Erythroblast (primary cell): ENCODE data around the gene AP2A1.

Source experiments
- GATA1 ChIP-seq: IDR thresholded peaks from 2 replicates; pipeline ENCODE4 v1.6.1; 2011; ENCODE audit warnings: low read depth, mild to moderate bottlenecking, control low read depth, low read length, moderate library complexity
- POLR2A ChIP-seq: IDR thresholded peaks from 2 replicates; pipeline ENCODE4 v1.6.1; 2011; ENCODE audit warnings: mild to moderate bottlenecking, low read length

GRCh38 chr19:49781394-49781793 is 14.6 kb downstream of the AP2A1 start:
- TF ChIP-seq POLR2A: no peak
- no peak for TF ChIP-seq GATA1
